ENCODE measurements around the gene CBX1. TPM values are rescaled to one million over a fixed set of nuclear protein-coding genes. Genes with fewer than 3 reads are reported as not detected.
A peak's percentile ranks its signal among the peaks of the same experiment; 100 is the strongest.
"Not testable (repeated sequence)": the region's sequence is repeated elsewhere in the genome, so short reads cannot be mapped to it uniquely, and the experiment has no call there.

Gene CBX1
- total and polyA plus RNA-seq, 2 donors, result 53.3 to 60.4 TPM

GRCh38 chr17:48074322-48075081 is 26.8 kb downstream of the CBX1 start:
- peaks cover 2% of the 10 kb centered on the region for H3K36me3 ChIP-seq (ENCODE audit: insufficient read depth)
- H3K4me1 ChIP-seq (ENCODE audit: insufficient read depth), result no peaks in the 10 kb centered on the region
- peak; percentile 64 for DNase-seq (ENCODE audit: extremely low spot score)
- WGBS, result 74% methylated on average over 7 of the region's 7 CpGs
- no peak overlapping the region for H3K27ac ChIP-seq (ENCODE audit: low read depth)
- H3K4me3 ChIP-seq (ENCODE audit: low read depth, low read length), result no peak overlapping the region

- H3K27ac ChIP-seq (ENCODE audit: low read depth); H3K36me3 ChIP-seq (ENCODE audit: insufficient read depth); H3K4me3 ChIP-seq (ENCODE audit: low read depth, low read length); DNase-seq (ENCODE audit: extremely low spot score); H3K4me1 ChIP-seq (ENCODE audit: insufficient read depth): not testable (repeated sequence)
- 94% methylated on average over 5 of the region's 5 CpGs for WGBS
Measured at GRCh38 chr17:48073566-48074094, 27.6 kb downstream of the CBX1 start.

GRCh38 chr17:48072811-48073210 is 28.5 kb downstream of the CBX1 start:
- not testable (repeated sequence) for H3K36me3 ChIP-seq (ENCODE audit: insufficient read depth); DNase-seq (ENCODE audit: extremely low spot score); H3K27ac ChIP-seq (ENCODE audit: low read depth); H3K4me3 ChIP-seq (ENCODE audit: low read depth, low read length); H3K4me1 ChIP-seq (ENCODE audit: insufficient read depth)
- WGBS, result 95% methylated on average over 9 of the region's 9 CpGs

- no peaks in the 10 kb centered on the region for H3K4me1 ChIP-seq (ENCODE audit: insufficient read depth)
- no peak overlapping the region for H3K4me3 ChIP-seq (ENCODE audit: low read depth, low read length)
- WGBS, result 71% methylated on average over 2 of the region's 2 CpGs
- H3K36me3 ChIP-seq (ENCODE audit: insufficient read depth), result peaks cover 2% of the 10 kb centered on the region
- DNase-seq (ENCODE audit: extremely low spot score), result no peak
- no peak overlapping the region for H3K27ac ChIP-seq (ENCODE audit: low read depth)
Measured at GRCh38 chr17:48071654-48072053, 29.6 kb downstream of the CBX1 start.

GRCh38 chr17:48070195-48070594 is 31.1 kb downstream of the CBX1 start:
- Histone ChIP-seq H3K36me3 (ENCODE audit: insufficient read depth) (no peaks in the 10 kb centered on the region), H3K27ac (ENCODE audit: low read depth) (no peak overlapping the region), H3K4me1 (ENCODE audit: insufficient read depth) (no peaks in the 10 kb centered on the region), H3K4me3 (ENCODE audit: low read depth, low read length) (no peak overlapping the region)
- no peak for DNase-seq (ENCODE audit: extremely low spot score)
- WGBS, result 45% methylated on average over 2 of the region's 2 CpGs

- no peak overlapping the region for H3K27ac ChIP-seq (ENCODE audit: low read depth)
- no peaks in the 10 kb centered on the region for H3K36me3 ChIP-seq (ENCODE audit: insufficient read depth)
- H3K4me1 ChIP-seq (ENCODE audit: insufficient read depth), result no peaks in the 10 kb centered on the region
- 63% methylated on average over 3 of the region's 3 CpGs for WGBS
- no peak overlapping the region for H3K4me3 ChIP-seq (ENCODE audit: low read depth, low read length)
- DNase-seq (ENCODE audit: extremely low spot score), result no peak
Measured at GRCh38 chr17:48068491-48068961, 32.8 kb downstream of the CBX1 start.

- not testable (repeated sequence) for H3K36me3 ChIP-seq (ENCODE audit: insufficient read depth); H3K4me3 ChIP-seq (ENCODE audit: low read depth, low read length); H3K27ac ChIP-seq (ENCODE audit: low read depth); H3K4me1 ChIP-seq (ENCODE audit: insufficient read depth); DNase-seq (ENCODE audit: extremely low spot score)
- 87% methylated on average over 2 of the region's 2 CpGs for WGBS
Measured at GRCh38 chr17:48067808-48068207, 33.5 kb downstream of the CBX1 start.

GRCh38 chr17:48067245-48067644 is 34.0 kb downstream of the CBX1 start:
- no peak overlapping the region for H3K27ac ChIP-seq (ENCODE audit: low read depth)
- H3K36me3 ChIP-seq (ENCODE audit: insufficient read depth), result no peaks in the 10 kb centered on the region
- no peak for DNase-seq (ENCODE audit: extremely low spot score)
- 99% methylated on average over 3 of the region's 3 CpGs for WGBS
- H3K4me1 ChIP-seq (ENCODE audit: insufficient read depth), result no peaks in the 10 kb centered on the region
- no peak overlapping the region for H3K4me3 ChIP-seq (ENCODE audit: low read depth, low read length)

GRCh38 chr17:48066656-48067055 is 34.6 kb downstream of the CBX1 start:
- 80% methylated on average over 1 of the region's 1 CpG for WGBS
- no peak for DNase-seq (ENCODE audit: extremely low spot score)
- no peaks in the 10 kb centered on the region for H3K36me3 ChIP-seq (ENCODE audit: insufficient read depth)
- no peak overlapping the region for H3K4me3 ChIP-seq (ENCODE audit: low read depth, low read length)
- no peaks in the 10 kb centered on the region for H3K4me1 ChIP-seq (ENCODE audit: insufficient read depth)
- no peak overlapping the region for H3K27ac ChIP-seq (ENCODE audit: low read depth)

- no peaks in the 10 kb centered on the region for H3K4me1 ChIP-seq (ENCODE audit: insufficient read depth)
- H3K27ac ChIP-seq (ENCODE audit: low read depth), result no peak overlapping the region
- H3K4me3 ChIP-seq (ENCODE audit: low read depth, low read length), result no peak overlapping the region
- no peaks in the 10 kb centered on the region for H3K36me3 ChIP-seq (ENCODE audit: insufficient read depth)
- no peak for DNase-seq (ENCODE audit: extremely low spot score)
- WGBS, result 85% methylated on average over 1 of the region's 1 CpG
Measured at GRCh38 chr17:48066192-48066591, 35.1 kb downstream of the CBX1 start.

GRCh38 chr17:48064638-48065037 is 36.6 kb downstream of the CBX1 start:
- H3K27ac ChIP-seq (ENCODE audit: low read depth), result no peak overlapping the region
- 74% methylated on average over 3 of the region's 3 CpGs for WGBS
- H3K36me3 ChIP-seq (ENCODE audit: insufficient read depth), result no peaks in the 10 kb centered on the region
- DNase-seq (ENCODE audit: extremely low spot score), result no peak
- H3K4me1 ChIP-seq (ENCODE audit: insufficient read depth), result no peaks in the 10 kb centered on the region
- no peak overlapping the region for H3K4me3 ChIP-seq (ENCODE audit: low read depth, low read length)

- Histone ChIP-seq H3K36me3 (ENCODE audit: insufficient read depth) (no peaks in the 10 kb centered on the region), H3K4me1 (ENCODE audit: insufficient read depth) (no peaks in the 10 kb centered on the region), H3K27ac (ENCODE audit: low read depth) (no peak overlapping the region), H3K4me3 (ENCODE audit: low read depth, low read length) (no peak overlapping the region)
- WGBS, result 96% methylated on average over 7 of the region's 7 CpGs
- no peak for DNase-seq (ENCODE audit: extremely low spot score)
Measured at GRCh38 chr17:48062273-48062672, 39.0 kb downstream of the CBX1 start.

- Histone ChIP-seq H3K4me3 (ENCODE audit: low read depth, low read length) (no peak overlapping the region), H3K36me3 (ENCODE audit: insufficient read depth) (no peaks in the 10 kb centered on the region), H3K27ac (ENCODE audit: low read depth) (no peak overlapping the region), H3K4me1 (ENCODE audit: insufficient read depth) (no peaks in the 10 kb centered on the region)
- 76% methylated on average over 7 of the region's 7 CpGs for WGBS
- no peak for DNase-seq (ENCODE audit: extremely low spot score)
Measured at GRCh38 chr17:48060249-48060648, 41.0 kb downstream of the CBX1 start.

GRCh38 chr17:48059125-48059668 is 42.1 kb downstream of the CBX1 start:
- Histone ChIP-seq H3K36me3 (ENCODE audit: insufficient read depth) (no peaks in the 10 kb centered on the region), H3K4me1 (ENCODE audit: insufficient read depth) (no peaks in the 10 kb centered on the region), H3K27ac (ENCODE audit: low read depth) (no peak overlapping the region), H3K4me3 (ENCODE audit: low read depth, low read length) (no peak overlapping the region)
- 92% methylated on average over 32 of the region's 32 CpGs for WGBS
- no peak for DNase-seq (ENCODE audit: extremely low spot score)
